AG04449 (cell line): ENCODE measurements around the gene NFAT5.

Experiments used
- CTCF ChIA-PET: fragments of 350-600 bp; formaldehyde crosslinking; extraction: SDS; loops from one replicate; lab custom pipeline; 2021; ENCODE audit warnings: antibody characterized with exemption; lab: Yijun Ruan, JAX
- POLR2A ChIA-PET: fragments of 400-600, 350-600 bp; formaldehyde crosslinking; extraction: SDS; loops from one replicate; lab custom pipeline; 2020; ENCODE audit warnings: antibody characterized with exemption, inconsistent platforms; lab: Yijun Ruan, JAX
- DNase-seq: peaks from one replicate; pipeline ENCODE4 v3.0.0-alpha.2; 2010; ENCODE audit warnings: low read depth, low spot score
- H3K4me3 ChIP-seq: 2 replicates; pipeline ENCODE4 v1.5.1; 2011; ENCODE audit warnings: low read depth, mild to moderate bottlenecking, control low read depth, low read length
- TF ChIP-seq, protein P1 (sequence below): IDR thresholded peaks from one replicate; pipeline ENCODE4 v1.5.1; 2011; ENCODE audit warnings: mild to moderate bottlenecking, moderate library complexity, low read length, control low read depth, inconsistent platforms; ENCODE audit not compliant: insufficient read depth; ENCODE audit errors: missing control alignments

Gene NFAT5

DNA sequence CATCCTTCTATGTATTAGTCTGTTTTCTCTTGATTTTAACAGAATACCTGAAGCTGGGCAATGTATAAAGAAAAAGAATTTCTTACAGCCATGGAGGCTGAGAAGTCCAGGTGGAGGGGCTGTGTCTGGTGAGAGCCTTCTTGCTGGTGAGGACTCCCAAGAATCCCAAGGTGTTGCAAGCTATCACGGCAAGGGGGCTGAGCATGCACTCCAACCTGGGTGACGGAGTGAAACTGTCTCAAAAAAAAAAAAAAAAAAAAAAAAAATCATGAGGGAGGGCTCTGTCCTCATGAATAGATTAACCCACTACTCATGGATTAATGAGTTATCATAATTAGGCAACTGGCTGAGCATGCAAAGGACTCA lies 141.2 kb downstream of the NFAT5 start:
- TF ChIP-seq, protein P1, sequence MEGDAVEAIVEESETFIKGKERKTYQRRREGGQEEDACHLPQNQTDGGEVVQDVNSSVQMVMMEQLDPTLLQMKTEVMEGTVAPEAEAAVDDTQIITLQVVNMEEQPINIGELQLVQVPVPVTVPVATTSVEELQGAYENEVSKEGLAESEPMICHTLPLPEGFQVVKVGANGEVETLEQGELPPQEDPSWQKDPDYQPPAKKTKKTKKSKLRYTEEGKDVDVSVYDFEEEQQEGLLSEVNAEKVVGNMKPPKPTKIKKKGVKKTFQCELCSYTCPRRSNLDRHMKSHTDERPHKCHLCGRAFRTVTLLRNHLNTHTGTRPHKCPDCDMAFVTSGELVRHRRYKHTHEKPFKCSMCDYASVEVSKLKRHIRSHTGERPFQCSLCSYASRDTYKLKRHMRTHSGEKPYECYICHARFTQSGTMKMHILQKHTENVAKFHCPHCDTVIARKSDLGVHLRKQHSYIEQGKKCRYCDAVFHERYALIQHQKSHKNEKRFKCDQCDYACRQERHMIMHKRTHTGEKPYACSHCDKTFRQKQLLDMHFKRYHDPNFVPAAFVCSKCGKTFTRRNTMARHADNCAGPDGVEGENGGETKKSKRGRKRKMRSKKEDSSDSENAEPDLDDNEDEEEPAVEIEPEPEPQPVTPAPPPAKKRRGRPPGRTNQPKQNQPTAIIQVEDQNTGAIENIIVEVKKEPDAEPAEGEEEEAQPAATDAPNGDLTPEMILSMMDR, result no peak
- ChIA-PET POLR2A (interaction anchor here (1.1 kb wide), 1 partner anchor 20 kb away, joined by 4 read pairs; the partner anchor contains the start of gene NQO1), CTCF (interaction anchor here (0.5 to 6.9 kb wide), 7 partner anchors 32 to 312 kb away, joined by 3 to 66 read pairs (median 5); partner anchors contain the start of gene NOB1)
- no peak for DNase-seq
- H3K4me3 ChIP-seq, result no peak overlapping the region

GRCh38 chr16:69707920-69708683 lies 142.3 kb downstream of the NFAT5 start:
- POLR2A ChIA-PET, result no interaction called here
- CTCF ChIA-PET, result interaction anchor here (0.9 to 6.9 kb wide), 15 partner anchors 8 to 327 kb away, joined by 3 to 66 read pairs (median 7); partner anchors contain the start of genes NOB1 and NQO1
- TF ChIP-seq, protein P1, result no peak
- H3K4me3 ChIP-seq, result no peak overlapping the region
- no peak for DNase-seq

- POLR2A ChIA-PET, result no interaction called here
- no peak for DNase-seq
- CTCF ChIA-PET, result interaction anchor here (0.7 to 6.9 kb wide), 19 partner anchors 8 to 328 kb away, joined by 3 to 66 read pairs (median 7); partner anchors contain the start of genes NOB1 and NQO1
- H3K4me3 ChIP-seq, result no peak overlapping the region
- TF ChIP-seq, protein P1, result peak; percentile 39
These were observed 143.8 kb downstream of the NFAT5 start for GRCh38 chr16:69709456-69710084.

GRCh38 chr16:69711115-69711740 lies 145.5 kb downstream of the NFAT5 start:
- TF ChIP-seq, protein P1, result no peak
- H3K4me3 ChIP-seq, result no peak overlapping the region
- CTCF ChIA-PET, result interaction anchor here (0.7 to 6.9 kb wide), 4 partner anchors 11 to 218 kb away, joined by 3 to 66 read pairs (median 6); partner anchors contain the start of gene NOB1
- no peak for DNase-seq
- POLR2A ChIA-PET, result interaction anchor here (0.6 to 1.4 kb wide), 2 partner anchors 13 to 43 kb away, joined by 4 read pairs; partner anchors contain the start of gene NOB1

GRCh38 chr16:69712277-69712676 lies 146.5 kb downstream of the NFAT5 start:
- ChIA-PET POLR2A (interaction anchor here (0.6 to 1.4 kb wide), 2 partner anchors 12 to 42 kb away, joined by 4 read pairs; partner anchors contain the start of gene NOB1), CTCF (interaction anchor here (1.0 to 6.9 kb wide), 2 partner anchors 10 to 42 kb away, joined by 3 to 66 read pairs; partner anchors contain the start of gene NOB1)
- DNase-seq, result no peak
- no peak overlapping the region for H3K4me3 ChIP-seq
- TF ChIP-seq, protein P1, result no peak
